GM21515 (cell line): ENCODE data around the gene SLC35F4.
"Not testable (repeated sequence)": the region's sequence is repeated elsewhere in the genome, so short reads cannot be mapped to it uniquely, and the experiment has no call there.

Experiments used
- ATAC-seq: cut with Tn5 transposase; IDR thresholded peaks from one replicate; pipeline ENCODE4 v1.9.1; 2021; ENCODE audit not compliant: unreplicated experiment

The SLC35F4 gene

GRCh38 chr14:57811998-57812546 is 53.8 kb downstream of the SLC35F4 start:
- ATAC-seq: no peak

DNA sequence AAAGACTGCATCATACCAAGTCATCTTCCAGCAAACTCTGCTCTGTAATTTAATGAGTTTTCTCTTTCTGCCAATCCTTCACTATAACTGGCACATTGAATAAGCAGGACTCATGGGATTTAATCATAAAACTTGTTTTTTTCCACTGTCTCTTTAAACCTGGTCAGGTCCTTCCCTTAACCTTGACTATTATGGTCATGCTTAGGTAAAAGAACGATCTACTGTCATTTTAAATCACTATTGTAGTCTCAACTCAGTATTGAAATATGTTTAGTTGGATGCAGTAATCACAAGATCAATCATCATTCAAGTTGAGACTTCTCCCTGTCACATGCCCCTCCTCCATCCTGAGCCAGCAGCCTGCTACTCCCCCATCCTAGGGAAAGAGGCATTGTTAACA is 56.1 kb downstream of the SLC35F4 start:
- ATAC-seq: no peak

DNA sequence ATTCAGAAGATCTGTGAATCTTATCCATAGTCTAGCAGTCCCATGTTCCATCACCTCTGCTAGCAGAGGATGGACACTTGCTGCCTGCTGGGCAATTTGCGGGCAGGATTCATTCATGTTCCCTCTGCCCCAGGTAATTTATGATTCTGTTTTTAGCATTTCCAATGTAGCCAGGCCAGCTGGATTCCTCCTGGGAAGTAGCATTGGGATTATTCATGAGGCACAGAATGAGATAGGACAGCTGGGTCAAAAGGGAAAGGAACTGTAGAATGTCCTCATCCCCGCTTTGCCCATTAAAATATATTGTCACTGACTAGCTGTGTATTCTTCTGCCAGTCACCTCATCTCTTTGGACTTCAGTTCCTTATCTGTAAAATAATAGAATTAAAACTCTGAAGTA is 68.7 kb downstream of the SLC35F4 start:
- no peak for ATAC-seq

DNA sequence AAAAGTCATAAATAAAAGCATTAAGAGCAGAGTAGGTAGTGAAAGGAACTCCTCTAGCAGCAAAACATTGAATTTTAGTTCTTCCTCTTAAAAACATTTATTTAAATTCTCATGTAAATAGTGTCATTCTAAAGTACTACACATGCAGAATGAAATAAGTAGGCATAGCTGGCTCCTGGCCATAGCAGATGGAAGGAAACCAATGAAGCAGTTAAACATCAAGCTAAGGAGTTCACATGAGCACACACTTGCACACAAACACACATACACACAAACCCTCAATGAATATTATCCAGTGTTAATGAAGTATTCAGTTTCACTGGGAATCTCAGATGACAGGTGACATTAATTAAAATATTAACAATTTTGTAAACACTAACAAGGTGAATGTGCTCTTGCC is 69.3 kb downstream of the SLC35F4 start:
- ATAC-seq: no peak

DNA sequence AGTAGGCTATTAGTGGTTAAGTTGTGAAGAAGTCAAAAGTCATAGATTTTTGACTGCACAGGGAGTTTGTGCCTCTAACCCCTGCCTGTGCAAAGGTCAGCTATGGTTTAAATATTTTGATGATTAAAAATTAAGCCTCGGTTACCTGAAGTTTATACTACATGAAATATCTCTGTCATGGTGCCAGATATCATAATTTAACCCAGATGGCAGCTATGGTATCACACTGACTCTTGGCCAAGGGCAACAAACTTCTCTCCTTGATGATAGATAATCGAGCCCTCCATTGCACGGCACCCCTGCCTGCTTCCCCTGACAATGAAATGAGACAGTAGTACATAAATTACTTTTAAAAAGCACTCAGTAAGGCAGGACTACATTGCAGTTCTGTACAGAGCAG is 80.8 kb downstream of the SLC35F4 start:
- ATAC-seq: no peak

- ATAC-seq: no peak
These were observed 94.1 kb downstream of the SLC35F4 start for GRCh38 chr14:57771801-57772200.

GRCh38 chr14:57769863-57770523 is 95.9 kb downstream of the SLC35F4 start:
- ATAC-seq: no peak

DNA sequence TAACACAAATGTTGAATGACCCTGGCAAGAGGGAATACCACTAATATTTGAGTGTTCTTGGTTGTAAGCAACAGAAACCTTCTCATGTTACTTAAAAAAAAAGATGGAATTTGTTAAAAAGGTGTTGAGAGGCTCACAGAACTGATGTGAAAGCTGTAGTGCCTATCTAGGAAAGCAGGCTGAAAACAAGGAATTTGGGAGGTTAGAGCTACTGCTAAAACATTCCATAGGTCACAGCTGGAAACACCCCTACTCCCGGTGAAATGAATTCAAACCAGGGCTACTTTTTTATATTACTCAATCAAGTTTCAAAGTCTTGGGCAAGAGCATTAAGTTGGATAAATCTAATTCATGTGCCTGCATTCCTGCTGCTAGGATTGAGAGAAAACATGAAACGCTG is 104.1 kb downstream of the SLC35F4 start:
- no peak for ATAC-seq

- ATAC-seq: no peak
These were observed 105.0 kb downstream of the SLC35F4 start for GRCh38 chr14:57760896-57761295.

DNA sequence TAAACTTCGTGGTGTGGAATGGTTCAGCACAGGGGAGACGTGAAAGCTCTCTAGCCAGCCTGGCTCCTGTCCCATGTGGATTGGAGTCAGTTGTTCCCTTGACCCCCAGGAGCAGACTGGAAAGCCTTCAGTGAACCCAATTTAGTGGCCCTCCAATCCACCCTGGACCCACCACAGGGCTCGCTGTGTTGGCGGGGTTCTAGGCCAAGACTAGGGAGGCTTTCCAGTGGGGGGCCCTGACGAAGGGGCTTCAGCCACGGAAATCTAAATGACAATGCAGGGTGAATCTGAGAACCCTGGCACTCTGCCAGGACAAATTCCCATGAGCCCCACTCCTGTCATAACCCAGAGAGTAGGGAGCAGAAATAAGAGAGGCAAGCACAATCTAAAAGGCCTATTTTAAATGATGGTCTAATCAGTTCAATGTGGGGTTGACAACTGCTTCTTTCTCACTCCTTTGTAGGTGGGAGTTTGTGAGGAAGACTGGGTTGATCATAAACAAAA is 110.8 kb downstream of the SLC35F4 start:
- no peak for ATAC-seq

DNA sequence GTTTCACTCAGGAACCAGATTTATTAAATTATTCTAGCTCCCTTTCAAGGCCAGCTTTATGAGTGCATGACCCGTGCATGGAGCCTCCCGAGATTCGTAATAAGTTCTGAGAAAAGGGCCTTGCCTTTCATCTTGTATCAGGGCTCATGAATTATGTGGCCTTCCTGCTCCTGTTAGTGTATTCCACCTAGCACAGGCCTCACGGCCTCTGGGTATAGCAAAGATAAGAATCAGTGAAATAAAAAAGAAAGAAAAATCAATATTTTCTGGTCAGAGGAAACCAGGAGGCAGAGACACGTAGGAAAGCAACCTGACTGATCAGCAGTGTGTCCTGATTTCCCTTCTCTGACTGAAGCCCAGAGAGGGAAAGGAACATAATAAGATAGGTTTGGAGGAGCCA is 111.4 kb downstream of the SLC35F4 start:
- no peak for ATAC-seq

- no peak for ATAC-seq
These were observed 112.1 kb downstream of the SLC35F4 start for GRCh38 chr14:57753821-57754220.

DNA sequence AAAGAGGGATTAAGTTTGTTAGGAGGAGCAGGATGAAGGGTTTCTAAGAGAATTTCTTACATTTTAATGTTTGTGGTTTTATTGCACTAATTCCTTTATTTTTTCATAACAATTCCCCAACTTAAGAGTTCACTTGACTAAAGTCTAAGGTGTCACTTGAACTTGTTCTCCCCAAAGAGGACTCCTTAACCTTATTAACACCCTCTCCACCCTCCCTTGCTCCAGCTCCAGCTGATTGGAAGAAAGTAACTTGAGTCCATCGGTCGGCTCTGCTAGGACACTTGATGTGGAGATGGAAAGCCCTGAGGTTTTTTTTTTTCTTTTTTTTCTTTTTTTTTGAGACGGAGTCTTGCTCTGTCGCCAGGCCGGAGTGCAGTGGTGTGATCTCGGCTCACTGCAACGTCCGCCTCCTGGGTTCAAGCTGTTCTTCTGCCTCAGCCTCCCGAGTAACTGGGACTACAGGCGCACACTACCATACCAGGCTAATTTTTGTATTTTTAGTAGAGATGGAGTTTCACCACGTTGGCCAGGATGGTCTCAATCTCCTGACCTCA is 113.7 kb downstream of the SLC35F4 start:
- not testable (repeated sequence) for ATAC-seq

GRCh38 chr14:57751400-57751799 is 114.5 kb downstream of the SLC35F4 start:
- no peak for ATAC-seq

DNA sequence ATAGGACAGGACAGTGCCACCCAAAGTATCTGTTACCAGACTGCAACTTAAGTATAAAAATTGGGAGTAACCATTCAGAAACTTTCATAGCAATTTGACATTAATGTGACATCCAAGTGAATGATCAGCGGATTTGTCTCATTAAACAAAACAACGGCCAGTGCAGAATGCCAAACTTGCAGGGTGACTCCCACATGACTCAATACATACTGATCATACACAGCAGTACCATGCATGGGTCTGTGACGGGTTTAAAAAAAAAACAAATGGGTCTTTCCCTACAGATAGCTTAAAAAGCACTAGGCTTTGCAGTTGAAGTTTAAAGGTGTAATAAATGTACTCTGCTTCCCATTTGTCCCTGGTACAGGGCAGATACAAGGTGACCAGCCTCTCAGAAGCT is 116.6 kb downstream of the SLC35F4 start:
- ATAC-seq: no peak

DNA sequence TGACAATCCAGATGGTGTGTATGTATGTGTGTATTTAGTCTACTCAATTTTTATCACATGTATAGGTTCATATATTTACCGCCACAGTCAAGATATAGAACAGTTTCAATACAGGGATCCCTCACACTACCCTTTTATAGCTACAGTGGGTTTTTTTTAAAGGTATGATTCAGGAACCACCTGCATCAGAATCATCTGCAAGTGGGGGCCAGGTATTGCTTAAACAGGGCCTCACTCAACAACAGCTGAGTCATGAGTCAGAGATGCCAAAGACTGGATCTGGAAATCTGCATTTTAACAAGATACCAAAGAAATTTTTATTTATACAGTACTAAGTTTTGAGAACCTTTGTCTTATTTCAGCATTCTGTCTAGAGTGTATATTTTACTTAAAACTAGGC is 117.6 kb downstream of the SLC35F4 start:
- no peak for ATAC-seq

GRCh38 chr14:57747036-57747435 is 118.9 kb downstream of the SLC35F4 start:
- ATAC-seq: no peak

DNA sequence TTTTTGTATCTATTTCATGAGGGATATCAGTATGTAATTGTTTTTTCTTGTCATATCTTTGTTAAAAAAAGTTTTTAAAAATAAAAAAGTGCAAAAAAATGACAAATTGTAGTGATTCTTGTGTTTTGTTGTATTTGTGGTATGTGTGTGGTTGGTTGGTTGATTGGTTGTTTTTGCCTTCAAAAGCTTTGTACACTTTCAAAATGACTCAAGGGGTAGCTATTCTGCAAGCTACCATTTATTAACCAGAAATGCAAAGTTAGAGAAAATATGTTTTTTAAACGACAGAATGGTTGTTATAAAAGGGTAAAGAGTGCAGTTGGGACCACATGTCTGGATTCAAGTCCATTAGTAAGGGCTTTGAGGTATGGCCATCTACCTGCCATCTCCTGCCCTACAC is 119.3 kb downstream of the SLC35F4 start:
- ATAC-seq: no peak

DNA sequence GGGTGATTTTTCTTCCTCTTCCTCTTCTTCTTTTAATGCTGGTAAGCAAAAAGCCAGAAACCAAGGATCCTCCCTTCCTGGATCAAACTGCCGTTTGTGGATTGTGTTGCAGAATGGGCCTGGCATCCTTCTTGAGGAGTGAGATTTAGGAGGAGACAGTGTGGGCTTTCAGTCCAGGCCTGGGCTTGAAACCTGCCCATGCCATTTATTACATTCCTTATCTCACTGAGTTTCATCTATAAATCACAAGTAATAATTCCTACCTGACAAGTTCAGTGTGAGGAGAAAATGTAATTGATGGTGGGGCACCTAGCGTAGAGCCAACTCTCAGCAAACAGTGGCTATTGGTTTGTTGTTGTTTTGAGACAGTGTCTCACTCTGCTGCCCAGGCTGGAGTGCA is 126.4 kb downstream of the SLC35F4 start:
- no peak for ATAC-seq

DNA sequence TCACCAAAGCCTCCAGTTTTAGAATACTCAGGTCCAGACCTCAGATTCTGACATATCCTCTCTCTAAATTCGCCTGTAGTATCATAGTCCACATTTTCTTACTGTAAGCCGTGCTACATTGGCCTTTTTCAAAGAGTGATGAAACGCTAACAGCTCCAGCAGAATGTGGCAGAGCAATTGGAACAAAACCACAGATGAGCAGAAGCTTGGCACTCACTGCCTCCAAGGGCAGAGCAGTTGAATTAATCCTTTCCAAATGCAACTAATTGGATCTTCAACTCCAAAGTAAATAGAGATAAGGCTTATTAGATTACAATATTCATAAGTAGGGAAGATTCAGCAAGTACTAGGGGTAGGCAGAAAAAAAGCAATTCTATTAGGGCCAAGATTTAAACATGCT is 128.3 kb downstream of the SLC35F4 start:
- ATAC-seq: no peak

GRCh38 chr14:57736391-57736790 is 129.5 kb downstream of the SLC35F4 start:
- no peak for ATAC-seq

DNA sequence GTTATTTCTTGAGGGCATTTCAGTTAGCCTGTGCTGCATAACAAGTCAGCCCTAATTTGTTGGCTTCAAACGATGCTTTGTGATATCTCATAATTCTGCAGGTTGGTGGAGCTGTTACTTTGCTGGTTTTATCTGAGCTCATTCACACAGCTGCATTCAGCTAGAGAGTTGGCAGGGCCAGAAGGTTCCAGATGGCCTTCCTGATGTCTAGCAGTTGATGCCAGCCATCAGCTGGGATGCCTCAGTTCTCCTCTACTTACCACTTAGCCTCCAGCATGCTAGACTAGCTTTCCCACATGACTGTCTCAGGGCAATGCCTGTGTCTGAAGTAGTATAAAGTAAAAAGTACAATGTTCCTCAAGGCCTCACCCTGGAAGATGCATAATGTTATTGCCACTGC is 130.6 kb downstream of the SLC35F4 start:
- ATAC-seq: no peak
